AG09309 (cell line): ENCODE measurements around the gene ABCG2.

Source experiments
- DNase-seq: peaks from one replicate; pipeline ENCODE4 v3.0.0-alpha.2; 2010; ENCODE audit warnings: low read depth
- H3K4me3 ChIP-seq: 2 replicates; pipeline ENCODE4 v1.5.1; 2011; ENCODE audit warnings: mild to moderate bottlenecking, low read depth, low read length, moderate library complexity; ENCODE audit not compliant: control insufficient read depth
- TF ChIP-seq, protein P1 (sequence below): IDR thresholded peaks from 2 replicates; pipeline ENCODE4 v1.5.1; 2011; ENCODE audit warnings: mild to moderate bottlenecking, low read depth, low read length, inconsistent platforms; ENCODE audit not compliant: insufficient read depth, control insufficient read depth; ENCODE audit errors: missing control alignments

Gene ABCG2

DNA sequence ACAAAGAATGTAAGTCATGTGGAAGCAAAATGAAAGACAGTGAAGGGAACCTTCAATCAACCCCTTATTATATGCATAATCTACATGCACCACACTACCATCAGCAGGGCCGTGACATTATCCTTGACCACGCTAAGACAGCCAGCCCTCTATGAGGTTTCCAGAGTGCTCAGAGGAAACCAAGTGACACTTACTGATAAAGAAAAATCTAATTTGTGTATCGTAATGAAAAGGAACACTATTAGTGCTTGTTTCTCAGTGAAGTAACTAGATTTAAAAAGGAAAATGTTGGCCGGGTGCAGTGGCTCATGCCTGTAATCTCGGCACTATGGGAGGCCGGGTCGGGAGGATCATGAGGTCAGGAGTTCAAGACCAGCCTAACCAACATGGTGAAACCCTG, 56.4 kb downstream of the ABCG2 start:
- H3K4me3 ChIP-seq, result no peak overlapping the region
- DNase-seq, result no peak
- TF ChIP-seq, protein P1, sequence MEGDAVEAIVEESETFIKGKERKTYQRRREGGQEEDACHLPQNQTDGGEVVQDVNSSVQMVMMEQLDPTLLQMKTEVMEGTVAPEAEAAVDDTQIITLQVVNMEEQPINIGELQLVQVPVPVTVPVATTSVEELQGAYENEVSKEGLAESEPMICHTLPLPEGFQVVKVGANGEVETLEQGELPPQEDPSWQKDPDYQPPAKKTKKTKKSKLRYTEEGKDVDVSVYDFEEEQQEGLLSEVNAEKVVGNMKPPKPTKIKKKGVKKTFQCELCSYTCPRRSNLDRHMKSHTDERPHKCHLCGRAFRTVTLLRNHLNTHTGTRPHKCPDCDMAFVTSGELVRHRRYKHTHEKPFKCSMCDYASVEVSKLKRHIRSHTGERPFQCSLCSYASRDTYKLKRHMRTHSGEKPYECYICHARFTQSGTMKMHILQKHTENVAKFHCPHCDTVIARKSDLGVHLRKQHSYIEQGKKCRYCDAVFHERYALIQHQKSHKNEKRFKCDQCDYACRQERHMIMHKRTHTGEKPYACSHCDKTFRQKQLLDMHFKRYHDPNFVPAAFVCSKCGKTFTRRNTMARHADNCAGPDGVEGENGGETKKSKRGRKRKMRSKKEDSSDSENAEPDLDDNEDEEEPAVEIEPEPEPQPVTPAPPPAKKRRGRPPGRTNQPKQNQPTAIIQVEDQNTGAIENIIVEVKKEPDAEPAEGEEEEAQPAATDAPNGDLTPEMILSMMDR, result no peak

GRCh38 chr4:88101165-88101564, 57.3 kb downstream of the ABCG2 start:
- TF ChIP-seq, protein P1, result no peak
- H3K4me3 ChIP-seq, result no peak overlapping the region
- DNase-seq, result no peak

GRCh38 chr4:88098993-88099752, 59.3 kb downstream of the ABCG2 start:
- TF ChIP-seq, protein P1, result no peak
- H3K4me3 ChIP-seq, result no peak overlapping the region
- DNase-seq, result no peak

- no peak for DNase-seq
- no peak overlapping the region for H3K4me3 ChIP-seq
- TF ChIP-seq, protein P1, result no peak
Observed at GRCh38 chr4:88097781-88098180, 60.7 kb downstream of the ABCG2 start.

DNA sequence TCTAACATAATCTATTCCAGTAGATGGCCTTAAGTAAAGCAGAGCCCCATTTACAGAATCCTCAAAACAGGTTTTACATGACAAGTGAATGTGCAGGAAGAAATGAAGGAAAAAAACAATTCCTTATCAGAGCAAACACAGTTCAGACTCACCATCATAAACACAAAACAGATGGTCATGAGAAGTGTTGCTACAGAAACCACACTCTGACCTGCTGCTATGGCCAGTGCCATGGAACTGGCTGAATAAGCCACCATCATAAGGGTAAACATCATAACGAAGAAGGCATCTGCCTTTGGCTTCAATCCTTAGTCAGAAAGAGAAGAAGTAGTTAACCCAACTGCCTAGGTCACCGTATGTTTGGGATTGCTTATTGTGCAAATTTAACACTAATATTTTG, 61.1 kb downstream of the ABCG2 start:
- TF ChIP-seq, protein P1, result no peak
- no peak overlapping the region for H3K4me3 ChIP-seq
- peak; percentile 24 for DNase-seq

DNA sequence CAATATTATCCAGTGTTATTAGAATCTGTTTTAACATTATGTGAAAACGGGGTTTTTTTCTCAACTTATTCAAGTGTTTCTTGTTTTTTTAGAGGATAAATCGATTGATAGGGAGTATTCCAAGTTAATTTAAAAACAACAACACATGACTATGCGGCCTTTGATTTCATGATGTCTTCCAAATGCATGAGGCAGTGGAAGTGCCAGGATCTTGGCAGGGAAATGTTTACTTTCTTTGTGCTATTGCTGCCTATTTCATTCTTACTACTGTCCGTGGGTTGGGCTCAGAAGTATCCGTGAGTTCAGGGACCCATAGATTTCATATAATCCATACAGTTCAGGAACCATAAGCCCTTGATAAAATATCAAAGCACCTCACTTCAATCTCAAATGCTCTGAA, 64.6 kb downstream of the ABCG2 start:
- TF ChIP-seq, protein P1, result no peak
- DNase-seq, result no peak
- no peak overlapping the region for H3K4me3 ChIP-seq

DNA sequence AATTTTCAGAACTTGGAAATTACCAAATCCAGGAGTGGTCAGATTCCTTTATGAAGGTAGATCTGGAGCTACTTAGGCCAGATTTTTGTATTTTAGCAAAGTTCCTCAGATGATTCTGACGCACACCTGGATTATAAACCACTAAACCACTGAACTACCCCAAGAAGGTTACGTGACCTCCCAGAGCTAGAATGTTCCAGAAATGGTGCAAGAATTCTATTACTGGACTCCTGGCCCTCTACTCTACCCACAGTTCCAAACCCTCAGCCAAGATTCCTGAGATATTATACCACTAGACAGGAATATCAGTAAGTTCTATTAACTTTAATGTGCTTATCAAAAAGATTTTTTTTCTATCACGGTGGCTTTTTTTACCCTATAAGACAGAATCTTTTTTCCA, 67.1 kb downstream of the ABCG2 start:
- no peak overlapping the region for H3K4me3 ChIP-seq
- DNase-seq, result no peak
- TF ChIP-seq, protein P1, result no peak
